SH-SY5Y (cell line): ENCODE results near the gene CAV1.

Source experiments
- GATA2 ChIP-seq: IDR thresholded peaks from 2 replicates; pipeline ENCODE4 v1.6.1; 2011; ENCODE audit warnings: mild to moderate bottlenecking, low read depth, low read length
- GATA3 ChIP-seq: IDR thresholded peaks from 2 replicates; pipeline ENCODE4 v1.6.1; 2011; ENCODE audit warnings: low read depth, mild to moderate bottlenecking, low read length, moderate library complexity

Gene CAV1

GRCh38 chr7:116500078-116500853, 24.6 kb upstream of the CAV1 start:
- TF ChIP-seq GATA2 = no peak
- no peak for TF ChIP-seq GATA3

GRCh38 chr7:116501425-116502167, 23.2 kb upstream of the CAV1 start:
- TF ChIP-seq GATA3 = no peak
- no peak for TF ChIP-seq GATA2

GRCh38 chr7:116502201-116503096, 22.4 kb upstream of the CAV1 start:
- TF ChIP-seq GATA3 (no peak), GATA2 (no peak)

GRCh38 chr7:116503835-116504234, 21.0 kb upstream of the CAV1 start:
- TF ChIP-seq GATA3 (no peak), GATA2 (no peak)

- TF ChIP-seq GATA3 = no peak
Measured at GRCh38 chr7:116505278-116505677, 19.6 kb upstream of the CAV1 start.

GRCh38 chr7:116505823-116506222, 19.0 kb upstream of the CAV1 start:
- TF ChIP-seq GATA3 = no peak
- TF ChIP-seq GATA2 = no peak

GRCh38 chr7:116509982-116510579, 14.8 kb upstream of the CAV1 start:
- TF ChIP-seq GATA3 (no peak), GATA2 (no peak)

- TF ChIP-seq GATA2 (no peak), GATA3 (no peak)
Measured at GRCh38 chr7:116510795-116511194, 14.0 kb upstream of the CAV1 start.

- TF ChIP-seq GATA3 = no peak
- TF ChIP-seq GATA2 = no peak
Measured at GRCh38 chr7:116511552-116512519, 13.0 kb upstream of the CAV1 start.

GRCh38 chr7:116512520-116513188, 12.2 kb upstream of the CAV1 start:
- no peak for TF ChIP-seq GATA3
- TF ChIP-seq GATA2 = no peak

- TF ChIP-seq GATA3 (no peak), GATA2 (no peak)
Measured at GRCh38 chr7:116515584-116515983, 9.3 kb upstream of the CAV1 start.

- no peak for TF ChIP-seq GATA3
Measured at GRCh38 chr7:116516324-116516723, 8.5 kb upstream of the CAV1 start.
